Measurements from ENCODE around the gene OTOF.

The OTOF gene

GRCh38 chr2:26409785-26410184, 68.1 kb downstream of the OTOF start:
- no peak overlapping the region for H3K4me3 ChIP-seq (ENCODE audit: low read depth, low read length)
- TF ChIP-seq CTCF (IDR thresholded peaks at IDR 0.05; ENCODE audit: low read depth, low read length): no peak

- H3K4me3 ChIP-seq (ENCODE audit: low read depth, low read length): no peak overlapping the region
- no peak for TF ChIP-seq CTCF (IDR thresholded peaks at IDR 0.05; ENCODE audit: low read depth, low read length)
Observed at GRCh38 chr2:26407526-26407925, 70.4 kb downstream of the OTOF start.
